K562 (cell line): Measurements from ENCODE around the gene N4BP2. TPM values are rescaled to one million over a fixed set of nuclear protein-coding genes. Genes with fewer than 3 reads are reported as not detected.

Source experiments
- CTCF ChIP-seq, 3 experiments: IDR thresholded peaks in 2 of 3; conservative IDR thresholded peaks in 1 of 3; 2 replicates each; pipeline ENCODE4 v1.5.1; 2011 to 2012; ENCODE audit warnings: low read length in 3 of 3, mild to moderate bottlenecking in 3 of 3, control low read depth in 2 of 3, improper control_type of control experiment in 1 of 3, inconsistent platforms in 1 of 3, low read depth in 1 of 3, mixed read lengths in 1 of 3, moderate library complexity in 1 of 3; ENCODE audit not compliant: insufficient read depth in 2 of 3
- DDX20 ChIP-seq: fragments of 450-650 bp; IDR thresholded peaks from 2 replicates; pipeline ENCODE4 v1.6.1; 2016; ENCODE audit warnings: missing genetic modification characterization, low read depth, mild to moderate bottlenecking, missing compliant biosample characterization, moderate library complexity
- ELF2 ChIP-seq: fragments of 250-450 bp; sonication (Bioruptor Pico); IDR thresholded peaks from 2 replicates; pipeline ENCODE4 v1.5.0; 2021; ENCODE audit warnings: mild to moderate bottlenecking
- ETV5 ChIP-seq: sonication (generic); formaldehyde crosslinking; IDR thresholded peaks from 2 replicates; pipeline ENCODE4 v1.4.0; 2020; ENCODE audit warnings: low read depth, mild to moderate bottlenecking, missing genetic modification reagents
- MAZ ChIP-seq, 2 experiments: fragments of 450-650 bp in 1 of 2; sonication (generic) in 1 of 2; formaldehyde crosslinking; IDR thresholded peaks in 1 of 2; conservative IDR thresholded peaks in 1 of 2; 2 replicates each; pipeline versions ENCODE4 v1.4.0 to v1.5.0; 2020; ENCODE audit warnings: mild to moderate bottlenecking in 1 of 2, missing genetic modification reagents in 1 of 2
- MYBL2 ChIP-seq, 2 experiments: fragments of 450-650 bp in 1 of 2; sonication (generic) in 1 of 2; formaldehyde crosslinking in 1 of 2; IDR thresholded peaks; 2 replicates each; pipeline versions ENCODE4 v1.6.1 to v1.8.1; 2017 to 2022; ENCODE audit warnings: borderline replicate concordance in 1 of 2, inconsistent platforms in 1 of 2, low read depth in 1 of 2, mild to moderate bottlenecking in 1 of 2, missing genetic modification reagents in 1 of 2, moderate library complexity in 1 of 2
- NFATC3 ChIP-seq: fragments of 450-650 bp; IDR thresholded peaks from 2 replicates; pipeline ENCODE4 v1.6.1; 2017; ENCODE audit warnings: mild to moderate bottlenecking
- POLR2AphosphoS5 ChIP-seq: IDR thresholded peaks from 2 replicates; pipeline ENCODE4 v1.6.1; 2011; ENCODE audit warnings: mild to moderate bottlenecking, low read depth, low read length, moderate library complexity; ENCODE audit not compliant: control insufficient read depth, insufficient read depth
- PTTG1 ChIP-seq: fragments of 450-650 bp; IDR thresholded peaks from 2 replicates; pipeline ENCODE4 v1.6.1; 2016; ENCODE audit warnings: low read depth, mild to moderate bottlenecking, missing genetic modification characterization, missing compliant biosample characterization
- SIRT6 ChIP-seq: IDR thresholded peaks from one replicate; pipeline ENCODE4 v1.6.1; 2012; ENCODE audit warnings: low read depth, mild to moderate bottlenecking, control low read depth, inconsistent platforms, low read length, moderate library complexity
- TAF7 ChIP-seq: fragments of 450-650 bp; IDR thresholded peaks from 2 replicates; pipeline ENCODE4 v1.6.1; 2016; ENCODE audit warnings: missing genetic modification characterization, missing compliant biosample characterization
- ZNF124 ChIP-seq: sonication (generic); formaldehyde crosslinking; IDR thresholded peaks from 2 replicates; pipeline ENCODE4 v1.8.1; 2022; ENCODE audit warnings: missing genetic modification reagents
- ZNF140 ChIP-seq: fragments of 250-450 bp; sonication (Bioruptor Pico); IDR thresholded peaks from 2 replicates; pipeline ENCODE4 v1.8.0; 2021; ENCODE audit warnings: moderate library complexity, mild to moderate bottlenecking, inconsistent platforms
- ZNF217 ChIP-seq: sonication (generic); formaldehyde crosslinking; IDR thresholded peaks from 2 replicates; pipeline ENCODE4 v1.8.0; 2022; ENCODE audit warnings: mild to moderate bottlenecking, missing genetic modification reagents
- ZNF253 ChIP-seq: fragments of 250-450 bp; sonication (Bioruptor Pico); conservative IDR thresholded peaks from 2 replicates; pipeline ENCODE4 v1.6.1; 2021; ENCODE audit warnings: mild to moderate bottlenecking
- ZNF583 ChIP-seq: fragments of 250-450 bp; sonication (Bioruptor Pico); IDR thresholded peaks from 2 replicates; pipeline ENCODE4 v1.4.0; 2020
- ZNF76 ChIP-seq: fragments of 250-450 bp; sonication (Bioruptor Pico); IDR thresholded peaks from 2 replicates; pipeline ENCODE4 v1.4.0; 2020; ENCODE audit warnings: mild to moderate bottlenecking, moderate library complexity, borderline replicate concordance
- polyA plus RNA-seq, 8 experiments: library from polyadenylated mRNA; depleted of rRNA in 4 of 8; stranded (reverse) in 5 of 8; unstranded in 3 of 8; fragments of >200 nt; fragmentation: Nextera tagmentation in 2 of 8; fragmentation: Illumina TruSeq in 1 of 8; extraction: Ambion mirVana in 2 of 8; extraction: Trizol in 1 of 8; gene quantifications; 2 replicates each; pipeline versions ENCODE4 v1.2.1 to v1.2.3, GENCODE V29; 2011 to 2014; ENCODE audit warnings: inconsistent platforms in 1 of 8, missing spikeins in 1 of 8
- total RNA-seq, 7 experiments: library from RNA; depleted of rRNA in 6 of 7; stranded (reverse); fragments of >200 nt in 6 of 7; fragmentation: Illumina TruSeq in 2 of 7; extraction: Trizol in 2 of 7; gene quantifications; 2 replicates each; pipeline versions ENCODE4 v1.2.1 to v1.2.3, GENCODE V29; 2011 to 2021; ENCODE audit warnings: low replicate concordance in 1 of 7
- TF ChIP-seq, protein P1 (sequence below): fragments of 250-450 bp; sonication (Bioruptor Pico); IDR thresholded peaks from 2 replicates; pipeline ENCODE4 v1.4.0; 2020; ENCODE audit warnings: borderline replicate concordance
- TF ChIP-seq, protein P2 (sequence below): fragments of 450-650 bp; IDR thresholded peaks from 2 replicates; pipeline ENCODE4 v1.6.1; 2018; ENCODE audit not compliant: partially characterized antibody
- TF ChIP-seq, protein P3 (sequence below): sonication (generic); formaldehyde crosslinking; IDR thresholded peaks from 2 replicates; pipeline ENCODE4 v1.8.0; 2022; ENCODE audit warnings: mild to moderate bottlenecking, missing genetic modification reagents

Gene N4BP2
- total and polyA plus RNA-seq, 9 of the 15 experiments (the other 6 are each of a cell fraction or from before 2014, with no cell fraction given): 2.7 to 12.6 (median 7.6) TPM

- TF ChIP-seq, protein P1, sequence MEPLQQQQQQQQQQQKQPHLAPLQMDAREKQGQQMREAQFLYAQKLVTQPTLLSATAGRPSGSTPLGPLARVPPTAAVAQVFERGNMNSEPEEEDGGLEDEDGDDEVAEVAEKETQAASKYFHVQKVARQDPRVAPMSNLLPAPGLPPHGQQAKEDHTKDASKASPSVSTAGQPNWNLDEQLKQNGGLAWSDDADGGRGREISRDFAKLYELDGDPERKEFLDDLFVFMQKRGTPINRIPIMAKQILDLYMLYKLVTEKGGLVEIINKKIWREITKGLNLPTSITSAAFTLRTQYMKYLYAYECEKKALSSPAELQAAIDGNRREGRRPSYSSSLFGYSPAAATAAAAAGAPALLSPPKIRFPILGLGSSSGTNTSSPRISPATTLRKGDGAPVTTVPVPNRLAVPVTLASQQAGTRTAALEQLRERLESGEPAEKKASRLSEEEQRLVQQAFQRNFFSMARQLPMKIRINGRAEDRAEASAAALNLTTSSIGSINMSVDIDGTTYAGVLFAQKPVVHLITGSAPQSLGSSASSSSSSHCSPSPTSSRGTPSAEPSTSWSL (CRISPR knock-in tag): no peak
- TF ChIP-seq, protein P2, sequence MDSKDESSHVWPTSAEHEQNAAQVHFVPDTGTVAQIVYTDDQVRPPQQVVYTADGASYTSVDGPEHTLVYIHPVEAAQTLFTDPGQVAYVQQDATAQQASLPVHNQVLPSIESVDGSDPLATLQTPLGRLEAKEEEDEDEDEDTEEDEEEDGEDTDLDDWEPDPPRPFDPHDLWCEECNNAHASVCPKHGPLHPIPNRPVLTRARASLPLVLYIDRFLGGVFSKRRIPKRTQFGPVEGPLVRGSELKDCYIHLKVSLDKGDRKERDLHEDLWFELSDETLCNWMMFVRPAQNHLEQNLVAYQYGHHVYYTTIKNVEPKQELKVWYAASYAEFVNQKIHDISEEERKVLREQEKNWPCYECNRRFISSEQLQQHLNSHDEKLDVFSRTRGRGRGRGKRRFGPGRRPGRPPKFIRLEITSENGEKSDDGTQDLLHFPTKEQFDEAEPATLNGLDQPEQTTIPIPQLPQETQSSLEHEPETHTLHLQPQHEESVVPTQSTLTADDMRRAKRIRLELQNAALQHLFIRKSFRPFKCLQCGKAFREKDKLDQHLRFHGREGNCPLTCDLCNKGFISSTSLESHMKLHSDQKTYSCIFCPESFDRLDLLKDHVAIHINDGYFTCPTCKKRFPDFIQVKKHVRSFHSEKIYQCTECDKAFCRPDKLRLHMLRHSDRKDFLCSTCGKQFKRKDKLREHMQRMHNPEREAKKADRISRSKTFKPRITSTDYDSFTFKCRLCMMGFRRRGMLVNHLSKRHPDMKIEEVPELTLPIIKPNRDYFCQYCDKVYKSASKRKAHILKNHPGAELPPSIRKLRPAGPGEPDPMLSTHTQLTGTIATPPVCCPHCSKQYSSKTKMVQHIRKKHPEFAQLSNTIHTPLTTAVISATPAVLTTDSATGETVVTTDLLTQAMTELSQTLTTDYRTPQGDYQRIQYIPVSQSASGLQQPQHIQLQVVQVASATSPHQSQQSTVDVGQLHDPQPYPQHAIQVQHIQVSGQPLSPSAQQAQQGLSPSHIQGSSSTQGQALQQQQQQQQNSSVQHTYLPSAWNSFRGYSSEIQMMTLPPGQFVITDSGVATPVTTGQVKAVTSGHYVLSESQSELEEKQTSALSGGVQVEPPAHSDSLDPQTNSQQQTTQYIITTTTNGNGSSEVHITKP: peak; percentile 96
- no peak for TF ChIP-seq ZNF140 (CRISPR knock-in tag)
- no peak for TF ChIP-seq ZNF124 (CRISPR knock-in tag)
- TF ChIP-seq ETV5 (CRISPR knock-in tag): peak; percentile 60
- peak; percentile 73; the same call in 1 of the 2 replicates for TF ChIP-seq NFATC3
- no peak for TF ChIP-seq POLR2AphosphoS5
- peak; percentile 57 for TF ChIP-seq TAF7
- TF ChIP-seq ZNF76 (CRISPR knock-in tag): no peak
- no peak for TF ChIP-seq SIRT6
- no peak for TF ChIP-seq CTCF (IDR thresholded peaks at IDR 0.05 in 2 of 3, conservative IDR thresholded peaks at IDR 0.05 in 1 of 3; ENCODE audit: insufficient read depth in 2 of 3, low read depth in 1 of 3, low read length in 3 of 3)
- TF ChIP-seq DDX20 (tag): no peak
- no peak for TF ChIP-seq ZNF583 (CRISPR knock-in tag)
- TF ChIP-seq, protein P3, sequence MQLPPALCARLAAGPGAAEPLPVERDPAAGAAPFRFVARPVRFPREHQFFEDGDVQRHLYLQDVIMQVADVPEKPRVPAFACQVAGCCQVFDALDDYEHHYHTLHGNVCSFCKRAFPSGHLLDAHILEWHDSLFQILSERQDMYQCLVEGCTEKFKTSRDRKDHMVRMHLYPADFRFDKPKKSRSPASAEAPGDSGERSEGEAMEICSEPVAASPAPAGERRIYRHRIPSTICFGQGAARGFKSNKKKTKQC (CRISPR knock-in tag): no peak
- no peak for TF ChIP-seq ELF2
- no peak for TF ChIP-seq ZNF253
- TF ChIP-seq MAZ (CRISPR knock-in tag; conservative IDR thresholded peaks at IDR 0.05 in 1 of 2, IDR thresholded peaks at IDR 0.05 in 1 of 2): peak in 1 of 2 experiments; percentile 74; a peak in 1 of 4 replicates
- no peak for TF ChIP-seq MYBL2 (IDR thresholded peaks at IDR 0.05; ENCODE audit: low read depth)
- TF ChIP-seq MYBL2 (CRISPR knock-in tag; IDR thresholded peaks at IDR 0.05; ENCODE audit: borderline replicate concordance): no peak
- no peak for TF ChIP-seq PTTG1 (tag)
- no peak for TF ChIP-seq ZNF217
Observed at GRCh38 chr4:40055511-40055862, 1.2 kb upstream of the N4BP2 start (continued).
